Transverse colon (tissue), 4 donors: ENCODE data around the gene ATF3.

ENCODE experiments used
- EP300 ChIP-seq: sonication (generic); formaldehyde crosslinking; IDR thresholded peaks from one replicate; pipeline ENCODE4 v1.6.1; 2017; ENCODE audit warnings: antibody characterized with exemption, low read depth
- POLR2A ChIP-seq: fragments of 450-650 bp; IDR thresholded peaks from one replicate; pipeline ENCODE4 v1.6.1; 2016; ENCODE audit warnings: antibody characterized with exemption, mild to moderate bottlenecking, moderate library complexity
- POLR2AphosphoS5 ChIP-seq, 3 donors: sonication (generic); formaldehyde crosslinking; IDR thresholded peaks; one replicate each; pipeline ENCODE4 v1.6.1; 2016; ENCODE audit warnings: antibody characterized with exemption in 3 of 3
- TF ChIP-seq, protein P1 (sequence below), 5 experiments: fragments of 200-600 bp in 3 of 5; fragments of 450-650 bp in 2 of 5; sonication (generic) in 3 of 5; IDR thresholded peaks; 1 replicate in 2 of 5; 2 replicates in 3 of 5; pipeline ENCODE4 v1.5.1; 2016 to 2017; ENCODE audit warnings: antibody characterized with exemption in 5 of 5, inconsistent platforms in 3 of 5, mild to moderate bottlenecking in 2 of 5, moderate library complexity in 1 of 5

DNA sequence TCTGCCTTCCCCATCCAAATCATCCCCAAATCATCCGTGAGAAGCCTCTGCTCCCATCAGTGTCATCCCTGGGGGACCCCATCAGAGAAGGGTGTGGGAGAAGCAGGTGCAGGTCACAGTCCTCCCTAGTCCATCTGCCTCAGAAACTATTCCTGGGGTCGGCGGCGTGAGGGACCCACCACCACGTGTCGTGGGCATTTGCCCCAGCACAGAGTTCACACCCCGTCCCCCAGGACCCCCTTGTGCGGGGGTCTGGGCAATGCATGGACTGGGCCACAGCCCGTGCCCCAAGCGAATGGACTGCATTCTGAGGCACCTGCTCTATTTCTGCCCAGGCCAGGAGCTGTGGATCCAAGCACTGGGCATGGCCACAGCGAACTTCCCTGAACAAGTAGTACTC lies 38.4 kb downstream of the ATF3 start:
- TF ChIP-seq, protein P1, sequence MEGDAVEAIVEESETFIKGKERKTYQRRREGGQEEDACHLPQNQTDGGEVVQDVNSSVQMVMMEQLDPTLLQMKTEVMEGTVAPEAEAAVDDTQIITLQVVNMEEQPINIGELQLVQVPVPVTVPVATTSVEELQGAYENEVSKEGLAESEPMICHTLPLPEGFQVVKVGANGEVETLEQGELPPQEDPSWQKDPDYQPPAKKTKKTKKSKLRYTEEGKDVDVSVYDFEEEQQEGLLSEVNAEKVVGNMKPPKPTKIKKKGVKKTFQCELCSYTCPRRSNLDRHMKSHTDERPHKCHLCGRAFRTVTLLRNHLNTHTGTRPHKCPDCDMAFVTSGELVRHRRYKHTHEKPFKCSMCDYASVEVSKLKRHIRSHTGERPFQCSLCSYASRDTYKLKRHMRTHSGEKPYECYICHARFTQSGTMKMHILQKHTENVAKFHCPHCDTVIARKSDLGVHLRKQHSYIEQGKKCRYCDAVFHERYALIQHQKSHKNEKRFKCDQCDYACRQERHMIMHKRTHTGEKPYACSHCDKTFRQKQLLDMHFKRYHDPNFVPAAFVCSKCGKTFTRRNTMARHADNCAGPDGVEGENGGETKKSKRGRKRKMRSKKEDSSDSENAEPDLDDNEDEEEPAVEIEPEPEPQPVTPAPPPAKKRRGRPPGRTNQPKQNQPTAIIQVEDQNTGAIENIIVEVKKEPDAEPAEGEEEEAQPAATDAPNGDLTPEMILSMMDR (IDR thresholded peaks at IDR 0.05) = no peak
- TF ChIP-seq POLR2AphosphoS5 (IDR thresholded peaks at IDR 0.05) (no peak), POLR2A (no peak), EP300 (no peak)
